GM21447 (cell line): ENCODE results near the gene RSAD2.

Experiments used
- ATAC-seq: cut with Tn5 transposase; IDR thresholded peaks from one replicate; pipeline ENCODE4 v1.9.1; 2021; ENCODE audit not compliant: unreplicated experiment

Gene RSAD2

GRCh38 chr2:6864231-6864754, 13.3 kb upstream of the RSAD2 start:
- ATAC-seq: no peak

GRCh38 chr2:6864923-6865345, 12.6 kb upstream of the RSAD2 start:
- peak; percentile 8 for ATAC-seq

GRCh38 chr2:6865346-6866274, 12.0 kb upstream of the RSAD2 start, which contains the start of gene CMPK2:
CMPK2 (minus strand) TSS chr2:6865907; CDS start chr2:6865696, 211 bp downstream.
- ATAC-seq: peak; percentile 72

- peak; percentile 55 for ATAC-seq
These were observed 11.3 kb upstream of the RSAD2 start for GRCh38 chr2:6866275-6866671.

GRCh38 chr2:6866982-6867381, 10.6 kb upstream of the RSAD2 start:
- no peak for ATAC-seq

GRCh38 chr2:6872394-6872793, 5.2 kb upstream of the RSAD2 start:
- no peak for ATAC-seq

GRCh38 chr2:6874032-6874431, 3.5 kb upstream of the RSAD2 start:
- ATAC-seq: no peak

GRCh38 chr2:6876309-6876708, 1.3 kb upstream of the RSAD2 start:
- ATAC-seq: no peak

- ATAC-seq: no peak
These were observed 972 bp downstream of the RSAD2 start for GRCh38 chr2:6878549-6878948.

- no peak for ATAC-seq
These were observed 1.4 kb downstream of the RSAD2 start for GRCh38 chr2:6879011-6879410.

GRCh38 chr2:6880200-6880733, 2.7 kb downstream of the RSAD2 start:
- ATAC-seq: no peak

GRCh38 chr2:6881046-6881445, 3.5 kb downstream of the RSAD2 start:
- ATAC-seq: no peak

GRCh38 chr2:6881516-6881915, 3.9 kb downstream of the RSAD2 start:
- ATAC-seq: no peak

- ATAC-seq: no peak
These were observed 6.0 kb downstream of the RSAD2 start for GRCh38 chr2:6883448-6884122.

GRCh38 chr2:6885551-6885950, 8.0 kb downstream of the RSAD2 start:
- no peak for ATAC-seq

GRCh38 chr2:6885968-6886367, 8.4 kb downstream of the RSAD2 start:
- no peak for ATAC-seq

GRCh38 chr2:6887751-6888192, 10.2 kb downstream of the RSAD2 start:
- ATAC-seq: no peak

- ATAC-seq: no peak
These were observed 11.1 kb downstream of the RSAD2 start for GRCh38 chr2:6888724-6889123.

GRCh38 chr2:6893876-6894482, 16.4 kb downstream of the RSAD2 start:
- no peak for ATAC-seq

GRCh38 chr2:6896930-6897759, 19.6 kb downstream of the RSAD2 start:
- ATAC-seq: peak; percentile 65
